ENCODE data around the gene CGB7.
"Not testable (repeated sequence)": the region's sequence is repeated elsewhere in the genome, so short reads cannot be mapped to it uniquely, and the experiment has no call there.

The CGB7 gene

GRCh38 chr19:49039736-49040135, 17.8 kb downstream of the CGB7 start:
- not testable (repeated sequence) for DNase-seq

- not testable (repeated sequence) for DNase-seq
These were observed 18.8 kb downstream of the CGB7 start for GRCh38 chr19:49038557-49039276.

GRCh38 chr19:49038111-49038510, 19.4 kb downstream of the CGB7 start:
- not testable (repeated sequence) for DNase-seq

- DNase-seq, result peak; percentile 84 to 94
These were observed 20.7 kb downstream of the CGB7 start, which contains the start of gene CGB1 for GRCh38 chr19:49036815-49037214. TSS of gene CGB1 (minus strand) at chr19:49036895. CDS start at chr19:49036711, 184 bp downstream.

DNA sequence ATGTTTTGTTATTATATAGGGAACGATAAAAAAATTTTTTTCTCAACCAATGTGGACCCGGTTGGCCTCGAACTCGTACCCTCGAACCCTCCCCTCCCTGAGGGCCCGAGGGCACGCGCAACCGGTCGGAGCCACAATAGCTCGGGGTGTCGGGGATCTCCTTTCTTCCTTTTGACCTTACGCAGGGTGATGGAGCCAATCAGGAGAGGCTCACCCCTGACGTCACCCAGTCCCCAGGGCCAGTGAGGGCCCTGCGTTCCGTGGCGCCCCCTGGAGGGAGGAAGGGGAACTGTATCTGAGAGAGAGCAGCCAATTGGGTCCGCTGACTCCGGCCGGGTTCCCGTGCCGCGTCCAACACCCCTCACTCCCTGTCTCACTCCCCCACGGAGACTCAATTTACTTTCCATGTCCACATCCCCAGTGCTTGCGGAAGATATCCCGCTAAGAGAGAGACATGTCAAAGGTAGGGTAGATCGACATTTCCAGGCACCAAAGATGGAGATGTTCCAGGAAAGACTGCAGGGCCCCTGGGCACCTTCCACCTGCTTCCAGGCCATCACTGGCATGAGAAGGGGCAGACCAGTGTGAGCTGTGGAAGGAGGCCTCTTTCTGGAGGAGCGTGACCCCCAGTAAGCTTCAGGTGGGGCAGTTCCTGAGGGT, 25.8 kb downstream of the CGB7 start, which contains the start of gene CGB2:
Gene CGB2, plus strand, starts transcription at position 249 of the 660 bp plus-strand sequence. Its CDS starts 206 bp downstream, at position 455.
- DNase-seq, result peak; percentile 78 to 79

DNA sequence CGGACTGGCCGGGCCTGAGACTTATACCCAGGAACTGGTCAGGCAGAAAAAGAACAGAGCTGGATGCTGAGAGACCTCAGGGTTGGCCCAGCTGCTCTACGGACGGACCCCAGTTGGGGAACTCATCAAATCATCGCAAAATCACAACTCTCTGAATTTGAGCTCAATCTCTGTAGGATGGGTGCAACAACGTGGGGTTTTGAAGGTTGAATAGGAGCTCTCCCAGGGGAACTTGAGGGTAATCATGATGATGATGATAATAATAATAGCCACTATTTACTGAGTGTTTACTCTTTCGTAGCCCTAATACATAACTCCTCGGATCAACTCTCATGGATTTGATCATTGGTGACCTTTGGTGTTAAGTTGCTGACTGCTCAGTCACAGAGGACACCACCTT, 27.2 kb downstream of the CGB7 start:
- DNase-seq, result not testable (repeated sequence)

GRCh38 chr19:49029749-49030148, 27.8 kb downstream of the CGB7 start:
- DNase-seq, result not testable (repeated sequence)

GRCh38 chr19:49028686-49029085, 28.9 kb downstream of the CGB7 start:
- not testable (repeated sequence) for DNase-seq

GRCh38 chr19:49025599-49025998, 31.9 kb downstream of the CGB7 start:
- not testable (repeated sequence) for DNase-seq

- DNase-seq, result not testable (repeated sequence)
These were observed 32.5 kb downstream of the CGB7 start for GRCh38 chr19:49025088-49025487.

DNA sequence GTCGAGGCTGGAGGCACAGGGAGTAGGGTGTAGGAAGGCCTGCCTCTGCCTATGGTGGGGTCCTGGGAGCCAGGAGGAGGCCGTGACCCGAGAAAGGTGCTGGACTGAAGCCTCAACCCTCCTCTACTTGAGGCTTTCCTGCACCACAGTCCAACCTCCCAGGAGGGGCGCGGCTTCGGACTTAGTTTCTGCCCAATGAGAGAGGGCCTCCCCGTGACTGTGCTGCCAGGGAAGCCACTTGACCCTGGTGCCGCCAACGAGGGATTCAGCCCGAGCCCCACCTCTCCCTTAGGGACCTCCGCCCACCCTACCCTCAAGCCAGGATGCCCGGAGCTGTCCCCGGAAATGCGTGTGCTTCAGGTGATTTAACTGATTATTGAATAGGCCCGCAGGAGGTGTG, 33.3 kb downstream of the CGB7 start, which contains the start of gene CGB3:
Gene CGB3, minus strand, starts transcription at position 101 of the 400 bp plus-strand sequence. CDS start 362 bp downstream, outside the sequence.
- DNase-seq, result not testable (repeated sequence)

- DNase-seq, result no peak
These were observed 35.4 kb downstream of the CGB7 start for GRCh38 chr19:49022116-49022515.

GRCh38 chr19:49020931-49021895, 36.3 kb downstream of the CGB7 start:
- no peak for DNase-seq

DNA sequence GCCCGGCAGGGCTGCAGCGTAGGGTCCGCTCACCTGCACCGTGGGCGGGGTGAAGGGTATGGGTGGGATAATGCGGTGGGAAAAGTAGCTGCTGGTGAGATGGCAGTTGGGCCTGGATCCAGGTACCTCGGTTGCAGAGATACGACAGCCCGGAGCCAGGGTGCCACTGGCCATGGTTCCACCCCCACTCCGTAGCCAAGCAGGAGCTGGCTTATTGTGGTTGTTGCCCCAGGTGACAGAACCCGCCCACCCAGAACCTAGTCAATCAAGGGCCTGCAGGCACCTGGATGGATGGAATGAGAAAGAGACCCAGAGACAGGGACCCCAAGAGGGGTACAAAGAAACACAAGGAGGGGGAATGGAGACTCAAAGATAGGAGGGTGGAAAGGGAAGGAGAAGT, 37.2 kb downstream of the CGB7 start:
- peak in 1 of 2 experiments; percentile 9 for DNase-seq

DNA sequence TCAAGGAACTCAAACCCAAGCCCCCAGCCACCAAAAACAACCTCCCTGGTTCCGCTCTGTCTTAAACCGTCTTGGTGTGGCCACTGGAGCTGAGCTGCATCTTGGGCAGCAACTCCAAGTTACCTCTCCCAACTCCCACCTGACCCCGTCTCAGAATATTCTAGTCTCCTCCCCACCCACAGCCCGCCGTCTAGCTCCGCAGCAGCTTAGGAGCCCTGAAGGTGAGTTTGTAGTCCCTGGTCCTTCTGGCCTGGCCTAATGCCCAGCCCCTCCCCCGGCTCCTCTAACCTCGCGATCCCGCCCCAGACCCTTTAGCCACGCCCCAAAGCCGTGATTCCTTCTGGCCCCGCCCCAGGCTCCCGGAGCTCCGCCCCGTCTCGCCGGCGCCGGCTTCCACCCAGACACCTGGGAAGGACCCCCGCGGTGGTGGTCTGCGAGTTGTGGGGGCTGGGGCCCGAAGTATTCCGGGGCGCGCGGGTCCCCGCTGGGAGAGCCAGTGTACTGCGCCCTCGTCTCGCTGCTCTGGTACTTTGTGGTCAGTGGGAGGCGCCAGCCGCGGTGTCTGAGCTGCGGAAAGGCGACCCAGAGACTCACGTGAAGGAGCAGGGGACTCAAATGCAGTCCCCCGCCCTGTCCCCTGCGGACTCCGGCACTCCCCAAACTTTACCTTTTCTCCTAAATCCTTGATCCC, 38.2 kb downstream of the CGB7 start:
- DNase-seq, result peak; percentile 67 to 77

DNA sequence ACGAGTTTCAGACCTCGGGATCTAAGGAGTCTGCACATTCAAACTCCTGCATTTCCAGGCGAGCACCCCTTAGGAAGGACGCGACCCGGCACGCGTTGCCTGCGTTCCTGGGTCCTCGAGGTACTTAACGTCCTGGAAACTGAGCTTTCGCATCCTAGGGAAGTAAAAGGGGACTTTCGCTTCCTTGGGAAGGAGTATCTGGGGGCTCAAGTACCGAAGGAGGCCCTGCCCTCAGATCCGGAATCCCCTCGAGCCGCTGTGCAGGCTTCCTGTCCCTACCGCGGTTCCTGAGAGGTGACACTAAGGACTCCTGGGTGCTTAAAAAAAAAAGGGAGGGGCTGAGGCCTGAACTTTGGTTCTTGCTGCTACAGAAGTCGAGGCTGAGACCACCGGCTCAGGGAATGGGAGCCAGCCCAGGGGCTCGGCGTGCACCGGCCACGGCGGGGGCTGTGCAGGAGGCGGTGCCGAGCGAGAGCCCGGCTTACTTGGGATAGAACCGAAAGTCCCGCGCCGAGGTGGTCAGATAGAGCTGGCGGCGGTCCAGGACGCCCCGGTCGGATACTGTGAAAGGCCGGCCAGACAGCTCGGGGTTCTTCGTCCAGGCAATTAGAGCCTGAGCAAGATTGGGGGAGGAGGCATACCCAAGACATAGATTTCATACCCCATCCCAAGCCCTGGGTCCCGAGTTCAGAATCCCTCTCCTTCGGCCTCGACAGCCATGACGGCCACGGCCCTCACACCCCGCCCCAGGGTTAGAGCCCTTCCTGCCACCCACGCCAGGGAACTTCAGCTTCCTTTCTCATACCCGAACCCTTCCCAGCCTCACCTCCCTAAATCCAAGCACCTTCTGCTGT, 38.9 kb downstream of the CGB7 start:
- not testable (repeated sequence) for DNase-seq

DNA sequence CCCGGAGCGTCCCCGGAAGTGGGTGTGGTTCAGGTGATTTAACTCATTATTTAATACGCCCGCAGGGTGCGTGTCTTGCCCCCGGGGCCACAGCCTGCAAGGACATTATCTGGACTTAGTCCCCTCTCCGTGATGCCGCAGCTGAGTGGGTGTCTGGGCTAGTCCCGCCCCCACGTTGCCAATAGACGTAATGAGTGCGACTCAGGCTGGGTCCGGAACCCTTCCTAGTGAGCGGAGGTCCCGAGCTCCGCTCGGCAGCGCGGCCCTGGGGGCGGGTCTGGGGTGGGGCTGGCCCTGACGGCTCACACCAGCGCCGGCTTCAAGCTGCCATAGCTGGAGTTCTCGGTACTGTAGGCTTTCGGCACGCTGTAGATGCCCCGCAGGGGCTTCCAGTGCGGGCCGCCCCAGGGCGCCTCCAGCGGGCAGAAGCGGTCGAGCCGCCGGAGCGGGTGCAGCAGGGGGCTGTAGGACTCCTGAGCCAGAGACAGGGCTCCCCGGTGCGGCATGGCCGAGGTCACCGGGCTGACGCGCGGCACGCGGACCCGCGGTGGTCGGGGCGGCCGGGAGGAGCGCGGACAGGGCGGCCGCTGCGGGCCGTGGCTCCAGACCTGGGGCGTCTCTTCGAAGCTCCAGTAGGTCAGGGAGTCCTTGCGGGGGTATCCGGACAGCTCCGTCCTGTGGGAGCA, 39.7 kb downstream of the CGB7 start:
- peak; percentile 33 to 74 for DNase-seq

DNA sequence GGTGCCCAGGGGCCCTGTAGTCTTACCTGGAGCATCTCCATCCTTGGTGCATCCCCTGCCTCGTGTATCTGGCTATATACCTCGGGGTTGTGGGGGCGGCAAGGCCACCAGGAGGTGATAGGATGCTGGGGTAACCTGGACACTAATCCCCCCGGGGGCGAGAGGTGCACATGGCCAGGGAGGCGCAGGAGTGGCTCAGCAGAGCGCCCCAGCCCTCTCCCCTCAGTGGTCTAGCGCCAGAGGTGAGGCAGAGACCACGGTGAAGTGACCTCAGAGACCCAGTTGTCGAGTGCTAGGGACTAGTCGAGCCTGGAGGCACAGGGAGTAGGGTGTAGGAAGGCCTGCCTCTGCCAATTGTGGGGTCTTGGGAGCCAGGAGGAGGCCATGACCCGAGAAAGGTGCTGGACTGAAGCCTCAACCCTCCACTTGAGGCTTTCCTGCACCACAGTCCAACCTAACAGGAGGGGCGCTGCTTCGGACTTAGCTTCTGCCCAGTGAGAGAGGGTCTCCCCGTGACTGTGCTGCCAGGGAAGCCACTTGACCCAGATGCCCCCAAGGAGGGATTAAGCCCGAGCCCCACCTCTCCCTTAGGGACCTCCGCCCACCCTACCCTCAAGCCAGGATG, 40.4 kb downstream of the CGB7 start, which contains the start of gene LHB:
Gene LHB, minus strand, starts transcription at position 51 of the 625 bp plus-strand sequence. Its CDS starts 10 bp downstream, at position 41.
- DNase-seq, result no peak

DNA sequence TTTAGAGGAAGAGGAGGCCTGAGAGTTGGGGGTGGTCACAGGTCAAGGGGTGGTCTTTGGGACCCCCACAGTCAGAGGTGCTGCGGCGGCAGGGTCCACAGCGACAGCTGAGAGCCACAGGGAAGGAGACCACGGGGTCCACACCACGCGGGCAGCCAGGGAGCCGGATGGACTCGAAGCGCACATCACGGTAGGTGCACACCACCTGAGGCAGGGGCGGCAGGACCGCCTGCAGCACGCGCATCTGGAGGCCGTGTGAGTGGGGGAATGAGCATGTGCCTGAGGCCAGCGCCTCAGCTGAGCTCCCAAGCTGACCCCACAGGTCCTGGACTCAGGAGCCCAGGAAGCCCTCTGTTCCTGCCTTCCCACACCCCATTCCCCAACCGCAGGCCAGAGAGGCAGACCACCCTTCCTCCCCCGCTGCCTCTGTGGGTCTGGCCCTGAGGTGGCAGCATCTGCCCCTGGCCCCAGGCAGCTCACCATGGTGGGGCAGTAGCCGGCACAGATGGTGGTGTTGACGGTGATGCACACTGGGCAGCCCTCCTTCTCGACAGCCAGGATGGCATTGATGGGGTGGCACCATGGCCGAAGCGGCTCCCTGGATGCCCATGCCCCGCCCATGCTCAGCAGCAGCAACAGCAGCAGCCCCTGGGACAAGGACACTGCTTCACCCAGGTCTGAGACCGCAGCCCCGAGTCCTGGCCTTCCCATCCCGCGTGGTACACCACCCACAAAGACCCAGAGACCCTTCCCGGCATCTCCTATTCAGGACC, 41.3 kb downstream of the CGB7 start:
- no peak for DNase-seq
